ENCODE results near the gene TESK2.

DNA sequence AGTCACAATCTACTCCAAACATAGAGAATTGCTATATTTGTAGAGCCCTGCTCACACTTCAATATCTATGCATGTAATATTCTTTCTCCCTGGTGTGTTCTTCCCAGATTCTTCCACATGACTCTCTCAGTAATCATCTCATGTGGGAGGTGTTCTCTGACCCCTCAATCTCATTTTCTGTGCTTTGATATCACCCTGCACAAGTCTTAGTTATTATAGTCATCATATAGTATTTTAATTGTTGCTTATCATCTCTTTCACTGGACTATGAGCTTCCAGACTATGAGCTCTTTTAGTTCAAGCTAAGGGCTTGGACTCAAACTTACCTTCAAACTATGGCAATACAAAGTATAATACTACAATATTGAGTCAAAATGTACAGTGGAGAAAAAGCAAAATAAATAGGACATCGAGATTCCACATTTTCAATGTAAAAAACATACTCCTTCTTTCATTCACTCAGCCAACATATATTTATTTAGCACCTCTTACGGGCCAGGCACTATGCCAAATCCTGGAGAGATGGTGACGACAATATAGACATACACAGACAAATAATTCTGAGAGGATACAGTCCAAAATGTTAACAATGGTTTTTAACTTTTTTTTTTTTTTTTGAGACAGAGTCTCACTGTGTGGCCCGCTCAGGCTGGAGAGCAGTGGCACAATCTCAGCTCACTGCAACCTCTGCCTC, 12.7 kb downstream of the TESK2 start:
- TF ChIP-seq, protein P1, sequence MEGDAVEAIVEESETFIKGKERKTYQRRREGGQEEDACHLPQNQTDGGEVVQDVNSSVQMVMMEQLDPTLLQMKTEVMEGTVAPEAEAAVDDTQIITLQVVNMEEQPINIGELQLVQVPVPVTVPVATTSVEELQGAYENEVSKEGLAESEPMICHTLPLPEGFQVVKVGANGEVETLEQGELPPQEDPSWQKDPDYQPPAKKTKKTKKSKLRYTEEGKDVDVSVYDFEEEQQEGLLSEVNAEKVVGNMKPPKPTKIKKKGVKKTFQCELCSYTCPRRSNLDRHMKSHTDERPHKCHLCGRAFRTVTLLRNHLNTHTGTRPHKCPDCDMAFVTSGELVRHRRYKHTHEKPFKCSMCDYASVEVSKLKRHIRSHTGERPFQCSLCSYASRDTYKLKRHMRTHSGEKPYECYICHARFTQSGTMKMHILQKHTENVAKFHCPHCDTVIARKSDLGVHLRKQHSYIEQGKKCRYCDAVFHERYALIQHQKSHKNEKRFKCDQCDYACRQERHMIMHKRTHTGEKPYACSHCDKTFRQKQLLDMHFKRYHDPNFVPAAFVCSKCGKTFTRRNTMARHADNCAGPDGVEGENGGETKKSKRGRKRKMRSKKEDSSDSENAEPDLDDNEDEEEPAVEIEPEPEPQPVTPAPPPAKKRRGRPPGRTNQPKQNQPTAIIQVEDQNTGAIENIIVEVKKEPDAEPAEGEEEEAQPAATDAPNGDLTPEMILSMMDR (IDR thresholded peaks at IDR 0.05): no peak
- no peak for TF ChIP-seq POLR2A (IDR thresholded peaks at IDR 0.05)

Measured in Peyer's patch (tissue), 4 donors.